ENCODE data around the gene SMIM31.

SMIM31 gene

GRCh38 chr4:164731827-164732474, 22.0 kb upstream of the SMIM31 start:
- ChIA-PET CTCF (interaction anchor here (0.7 to 4.6 kb wide), 26 partner anchors 8 to 1189 kb away, joined by 3 to 50 read pairs (median 5); no protein-coding TSS in a partner anchor), POLR2A (no interaction called here)
- TF ChIP-seq CTCF (IDR thresholded peaks at IDR 0.05; ENCODE audit: control extremely low read depth, extremely low read depth, low read depth, missing control alignments) = peak; percentile 89
- DNase-seq (ENCODE audit: extremely low spot score) = peak; percentile 50

GRCh38 chr4:164734484-164734883, 19.4 kb upstream of the SMIM31 start:
- CTCF ChIA-PET = interaction anchor here (1.7 to 2.1 kb wide), 2 partner anchors 13 to 1179 kb away, joined by 4 to 6 read pairs; no protein-coding TSS in a partner anchor
- no peak for TF ChIP-seq CTCF (IDR thresholded peaks at IDR 0.05; ENCODE audit: control extremely low read depth, extremely low read depth, low read depth, missing control alignments)

GRCh38 chr4:164748375-164748774, 5.6 kb upstream of the SMIM31 start:
- DNase-seq (ENCODE audit: extremely low spot score) = peak; percentile 16
- peak; percentile 7 for TF ChIP-seq CTCF (IDR thresholded peaks at IDR 0.05; ENCODE audit: control extremely low read depth, extremely low read depth, low read depth, missing control alignments)
- CTCF ChIA-PET = interaction anchor here (1.0 to 1.9 kb wide), 6 partner anchors 10 to 1198 kb away, joined by 3 to 17 read pairs (median 6); no protein-coding TSS in a partner anchor
- POLR2A ChIA-PET = no interaction called here

More at GRCh38 chr4:164734484-164734883, 19.4 kb upstream of the SMIM31 start:
- POLR2A ChIA-PET = no interaction called here
- no peak for DNase-seq (ENCODE audit: extremely low spot score)

GRCh38 chr4:164755432-164755831, 1.5 kb downstream of the SMIM31 start:
- ChIA-PET POLR2A (no interaction called here), CTCF (no interaction called here)
- no peak for TF ChIP-seq CTCF (IDR thresholded peaks at IDR 0.05; ENCODE audit: control extremely low read depth, extremely low read depth, low read depth, missing control alignments)
- no peak for DNase-seq (ENCODE audit: extremely low spot score)

GRCh38 chr4:164756686-164757085, 2.8 kb downstream of the SMIM31 start:
- ChIA-PET CTCF (interaction anchor here (0.9 kb wide), 1 partner anchor 24 kb away, joined by 3 read pairs; no protein-coding TSS in a partner anchor), POLR2A (no interaction called here)
- TF ChIP-seq CTCF (IDR thresholded peaks at IDR 0.05; ENCODE audit: control extremely low read depth, extremely low read depth, low read depth, missing control alignments) = no peak
- DNase-seq (ENCODE audit: extremely low spot score) = no peak

GRCh38 chr4:164761241-164761640, 7.3 kb downstream of the SMIM31 start:
- DNase-seq (ENCODE audit: extremely low spot score) = no peak
- CTCF ChIA-PET = no interaction called here
- no peak for TF ChIP-seq CTCF (IDR thresholded peaks at IDR 0.05; ENCODE audit: control extremely low read depth, extremely low read depth, low read depth, missing control alignments)
- POLR2A ChIA-PET = interaction anchor here (0.7 kb wide), 1 partner anchor 722 kb away, joined by 5 read pairs; no protein-coding TSS in a partner anchor
